HG03045 (cell line): ENCODE results near the gene RHAG.
"Not testable (repeated sequence)": the region's sequence is repeated elsewhere in the genome, so short reads cannot be mapped to it uniquely, and the experiment has no call there.

Experiments
- ATAC-seq: cut with Tn5 transposase; IDR thresholded peaks from one replicate; pipeline ENCODE4 v1.9.1; 2021; ENCODE audit warnings: mild to moderate bottlenecking, moderate library complexity; ENCODE audit not compliant: unreplicated experiment

RHAG gene

GRCh38 chr6:49637350-49637731 is 702 bp upstream of the RHAG start:
- ATAC-seq: no peak

GRCh38 chr6:49635978-49636712 is 494 bp downstream of the RHAG start:
- ATAC-seq: no peak

- no peak for ATAC-seq
Observed at GRCh38 chr6:49635480-49635879, 1.2 kb downstream of the RHAG start.

GRCh38 chr6:49634836-49635218 is 1.8 kb downstream of the RHAG start:
- no peak for ATAC-seq

GRCh38 chr6:49634092-49634835 is 2.4 kb downstream of the RHAG start:
- no peak for ATAC-seq

- no peak for ATAC-seq
Observed at GRCh38 chr6:49633541-49633940, 3.1 kb downstream of the RHAG start.

- no peak for ATAC-seq
Observed at GRCh38 chr6:49632727-49633126, 3.9 kb downstream of the RHAG start.

- ATAC-seq: not testable (repeated sequence)
Observed at GRCh38 chr6:49629485-49630088, 7.1 kb downstream of the RHAG start.

- no peak for ATAC-seq
Observed at GRCh38 chr6:49626811-49627210, 9.8 kb downstream of the RHAG start.

- ATAC-seq: no peak
Observed at GRCh38 chr6:49618257-49618656, 18.4 kb downstream of the RHAG start.

- ATAC-seq: not testable (repeated sequence)
Observed at GRCh38 chr6:49614144-49614543, 22.5 kb downstream of the RHAG start.

GRCh38 chr6:49609285-49609684 is 27.4 kb downstream of the RHAG start:
- no peak for ATAC-seq

GRCh38 chr6:49608275-49608674 is 28.4 kb downstream of the RHAG start:
- not testable (repeated sequence) for ATAC-seq

GRCh38 chr6:49607391-49607982 is 29.2 kb downstream of the RHAG start:
- no peak for ATAC-seq

- peak; percentile 87 for ATAC-seq
Observed at GRCh38 chr6:49606721-49607390, 29.8 kb downstream of the RHAG start.

- ATAC-seq: not testable (repeated sequence)
Observed at GRCh38 chr6:49604080-49604479, 32.6 kb downstream of the RHAG start.

GRCh38 chr6:49587262-49587661 is 49.4 kb downstream of the RHAG start:
- ATAC-seq: not testable (repeated sequence)

GRCh38 chr6:49582529-49582928 is 54.1 kb downstream of the RHAG start:
- ATAC-seq: no peak

- ATAC-seq: no peak
Observed at GRCh38 chr6:49579649-49580048, 57.0 kb downstream of the RHAG start.

- ATAC-seq: no peak
Observed at GRCh38 chr6:49576618-49577017, 60.0 kb downstream of the RHAG start.

- ATAC-seq: no peak
Observed at GRCh38 chr6:49570474-49571079, 66.1 kb downstream of the RHAG start.
